SU-DHL-6 (cell line): ENCODE results near the gene ADD1.

Experiments used
- H2AFZ ChIP-seq: fragments of 200-600 bp; sonication (generic); 2 replicates; pipeline ENCODE4 v1.6.1; 2014; ENCODE audit warnings: low read depth, mild to moderate bottlenecking, moderate library complexity, mixed read lengths, antibody characterized with exemption, low read length; ENCODE audit not compliant: severe bottlenecking
- H3F3A ChIP-seq: fragments of 200-600 bp; shearing (Covaris generic); 2 replicates; pipeline ENCODE4 v1.6.0; 2016; ENCODE audit warnings: antibody characterized with exemption, mild to moderate bottlenecking; ENCODE audit not compliant: insufficient read depth
- H3K27ac ChIP-seq: fragments of 200-600 bp; sonication (generic); 2 replicates; pipeline ENCODE4 v1.5.1; 2016; ENCODE audit warnings: low read depth, mild to moderate bottlenecking, low read length, moderate library complexity, mixed read lengths
- H3K27me3 ChIP-seq: fragments of 200-600 bp; sonication (generic), shearing (Covaris generic); 2 replicates; pipeline ENCODE4 v1.6.0; 2014; ENCODE audit warnings: mild to moderate bottlenecking, low read length
- H3K36me3 ChIP-seq: fragments of 200-600 bp; sonication (generic); 2 replicates; pipeline ENCODE4 v1.6.1; 2014; ENCODE audit warnings: mild to moderate bottlenecking, low read length, mixed read lengths
- H3K4me2 ChIP-seq: fragments of 300-600, 200-600 bp; shearing (Covaris generic), sonication (generic); 2 replicates; pipeline ENCODE4 v1.6.0; 2014; ENCODE audit warnings: low read length, low read depth, mild to moderate bottlenecking; ENCODE audit not compliant: poor library complexity, severe bottlenecking
- H3K4me3 ChIP-seq: fragments of 200-600 bp; sonication (generic); 2 replicates; pipeline ENCODE4 v1.5.1; 2014; ENCODE audit warnings: antibody characterized with exemption, low read length, mild to moderate bottlenecking, mixed read lengths; ENCODE audit not compliant: insufficient read depth, poor library complexity, severe bottlenecking
- H3K79me2 ChIP-seq: fragments of 200-600 bp; sonication (generic); 2 replicates; pipeline ENCODE4 v1.6.1; 2014; ENCODE audit warnings: mild to moderate bottlenecking, low read length, moderate library complexity; ENCODE audit not compliant: insufficient read depth
- H3K9ac ChIP-seq: fragments of 200-600 bp; sonication (generic); 2 replicates; pipeline ENCODE4 v1.7.0; 2014; ENCODE audit warnings: mild to moderate bottlenecking, low read length
- H3K9me2 ChIP-seq: fragments of 200-600 bp; sonication (generic); replicated peaks from 2 replicates; pipeline ENCODE4 v1.6.1; 2014; ENCODE audit warnings: low read length; ENCODE audit not compliant: insufficient read depth
- H3K9me3 ChIP-seq: fragments of 200-600 bp; sonication (generic); 2 replicates; pipeline ENCODE4 v1.6.1; 2014; ENCODE audit warnings: low read length, mixed read lengths; ENCODE audit not compliant: insufficient read depth
- H4K20me1 ChIP-seq: fragments of 200-600 bp; sonication (generic); 2 replicates; pipeline ENCODE4 v1.6.1; 2014; ENCODE audit warnings: low read depth, mild to moderate bottlenecking, antibody characterized with exemption, low read length, moderate library complexity, mixed read lengths
- EZH2phosphoT487 ChIP-seq: fragments of 200-600 bp; sonication (generic), shearing (Covaris generic); conservative IDR thresholded peaks from 2 replicates; pipeline ENCODE4 v1.6.1; 2018; ENCODE audit warnings: mild to moderate bottlenecking, antibody characterized with exemption, low read length, moderate library complexity, mixed read lengths
- TF ChIP-seq, protein P1 (sequence below): fragments of 200-600 bp; sonication (generic); IDR thresholded peaks from one replicate; pipeline ENCODE4 v1.5.1; 2017; ENCODE audit warnings: antibody characterized with exemption, mild to moderate bottlenecking, low read length, moderate library complexity; ENCODE audit not compliant: insufficient read depth, poor library complexity, severe bottlenecking

Gene ADD1

DNA sequence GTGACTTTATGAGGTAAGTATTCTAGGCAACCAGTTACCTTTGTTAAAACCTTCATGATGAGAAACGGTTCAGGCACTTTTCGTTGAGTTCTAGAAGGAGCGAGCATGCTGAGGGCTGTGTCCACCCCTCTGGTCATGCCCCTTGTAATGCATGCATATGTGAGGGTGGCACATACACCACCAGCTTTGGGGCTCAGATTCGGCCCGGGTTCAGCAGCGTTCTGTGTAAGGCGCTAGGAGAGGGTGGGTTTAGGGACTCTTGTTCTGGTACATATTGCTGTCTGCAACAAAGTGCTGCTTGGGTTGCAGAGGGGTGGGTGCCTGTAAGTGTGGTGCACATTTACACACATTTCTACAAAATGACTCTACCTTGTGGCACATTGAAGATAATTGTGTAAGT is 65.0 kb downstream of the ADD1 start:
- no peaks in the 10 kb centered on the region for H3K27me3 ChIP-seq
- H3K9me2 ChIP-seq: no peaks in the 10 kb centered on the region
- TF ChIP-seq, protein P1, sequence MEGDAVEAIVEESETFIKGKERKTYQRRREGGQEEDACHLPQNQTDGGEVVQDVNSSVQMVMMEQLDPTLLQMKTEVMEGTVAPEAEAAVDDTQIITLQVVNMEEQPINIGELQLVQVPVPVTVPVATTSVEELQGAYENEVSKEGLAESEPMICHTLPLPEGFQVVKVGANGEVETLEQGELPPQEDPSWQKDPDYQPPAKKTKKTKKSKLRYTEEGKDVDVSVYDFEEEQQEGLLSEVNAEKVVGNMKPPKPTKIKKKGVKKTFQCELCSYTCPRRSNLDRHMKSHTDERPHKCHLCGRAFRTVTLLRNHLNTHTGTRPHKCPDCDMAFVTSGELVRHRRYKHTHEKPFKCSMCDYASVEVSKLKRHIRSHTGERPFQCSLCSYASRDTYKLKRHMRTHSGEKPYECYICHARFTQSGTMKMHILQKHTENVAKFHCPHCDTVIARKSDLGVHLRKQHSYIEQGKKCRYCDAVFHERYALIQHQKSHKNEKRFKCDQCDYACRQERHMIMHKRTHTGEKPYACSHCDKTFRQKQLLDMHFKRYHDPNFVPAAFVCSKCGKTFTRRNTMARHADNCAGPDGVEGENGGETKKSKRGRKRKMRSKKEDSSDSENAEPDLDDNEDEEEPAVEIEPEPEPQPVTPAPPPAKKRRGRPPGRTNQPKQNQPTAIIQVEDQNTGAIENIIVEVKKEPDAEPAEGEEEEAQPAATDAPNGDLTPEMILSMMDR: no peak
- TF ChIP-seq EZH2phosphoT487: no peak
- H3K4me3 ChIP-seq: no peak overlapping the region
- no peaks in the 10 kb centered on the region for H4K20me1 ChIP-seq
- H3K4me2 ChIP-seq: no peak overlapping the region
- no peaks in the 10 kb centered on the region for H3K9me3 ChIP-seq
- no peak overlapping the region for H2AFZ ChIP-seq
- H3K79me2 ChIP-seq: no peaks in the 10 kb centered on the region
- H3K27ac ChIP-seq: no peak overlapping the region
- H3K9ac ChIP-seq: no peak overlapping the region
- H3K36me3 ChIP-seq: no peaks in the 10 kb centered on the region
- no peaks in the 10 kb centered on the region for H3F3A ChIP-seq

DNA sequence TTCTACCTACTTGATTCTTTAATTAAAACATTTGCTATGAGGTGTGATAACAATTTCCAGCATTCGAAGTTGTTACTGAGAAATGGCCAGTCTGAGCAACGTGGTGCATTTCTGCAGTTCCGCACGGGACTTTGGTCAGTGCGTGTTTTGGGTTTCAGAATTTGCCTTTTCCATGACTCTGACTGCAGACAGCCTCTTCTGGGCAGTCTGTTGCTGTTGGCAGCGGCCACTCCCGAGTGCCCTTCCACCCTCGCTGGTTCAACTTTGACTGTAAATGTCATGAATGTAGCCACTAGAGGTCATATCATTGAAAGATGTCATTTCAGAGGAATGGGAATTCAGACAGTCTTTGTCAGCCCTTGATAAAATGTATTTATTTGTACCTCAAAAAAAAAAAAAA is 65.9 kb downstream of the ADD1 start:
- Histone ChIP-seq H3K9ac (no peak overlapping the region), H3K4me2 (no peak overlapping the region), H3K4me3 (no peak overlapping the region), H3F3A (no peaks in the 10 kb centered on the region), H3K9me2 (no peaks in the 10 kb centered on the region), H3K79me2 (no peaks in the 10 kb centered on the region), H3K27me3 (no peaks in the 10 kb centered on the region), H3K9me3 (no peaks in the 10 kb centered on the region), H2AFZ (no peak overlapping the region), H3K27ac (no peak overlapping the region), H3K36me3 (no peaks in the 10 kb centered on the region), H4K20me1 (no peaks in the 10 kb centered on the region)
- no peak for TF ChIP-seq EZH2phosphoT487
- TF ChIP-seq, protein P1: no peak

DNA sequence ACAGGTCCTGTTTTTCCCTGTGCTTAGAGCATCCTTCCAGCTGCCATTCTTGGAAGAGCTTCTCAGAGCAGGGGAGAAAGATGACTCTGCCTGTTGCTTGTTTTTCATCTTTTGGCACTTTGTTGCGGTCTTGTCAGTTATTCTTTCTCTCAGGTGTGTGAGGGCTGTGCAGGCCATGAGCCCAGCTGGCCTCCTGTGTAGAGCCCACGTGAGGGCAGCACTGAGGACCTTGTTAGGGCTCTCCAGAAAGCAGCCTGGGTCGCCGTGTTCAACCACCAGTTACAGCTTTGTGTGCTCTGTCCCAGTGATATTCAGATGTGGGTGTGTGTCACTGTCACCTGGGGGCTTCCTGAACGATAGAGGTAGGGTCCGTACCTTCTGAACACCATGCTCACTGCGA is 66.8 kb downstream of the ADD1 start:
- Histone ChIP-seq H2AFZ (no peak overlapping the region), H4K20me1 (no peaks in the 10 kb centered on the region), H3K27me3 (no peaks in the 10 kb centered on the region), H3K36me3 (no peaks in the 10 kb centered on the region), H3K9me3 (no peaks in the 10 kb centered on the region), H3K9me2 (no peaks in the 10 kb centered on the region), H3K4me3 (no peak overlapping the region), H3K9ac (no peak overlapping the region), H3K27ac (no peak overlapping the region), H3K79me2 (no peaks in the 10 kb centered on the region), H3F3A (no peaks in the 10 kb centered on the region), H3K4me2 (no peak overlapping the region)
- TF ChIP-seq, protein P1: no peak

DNA sequence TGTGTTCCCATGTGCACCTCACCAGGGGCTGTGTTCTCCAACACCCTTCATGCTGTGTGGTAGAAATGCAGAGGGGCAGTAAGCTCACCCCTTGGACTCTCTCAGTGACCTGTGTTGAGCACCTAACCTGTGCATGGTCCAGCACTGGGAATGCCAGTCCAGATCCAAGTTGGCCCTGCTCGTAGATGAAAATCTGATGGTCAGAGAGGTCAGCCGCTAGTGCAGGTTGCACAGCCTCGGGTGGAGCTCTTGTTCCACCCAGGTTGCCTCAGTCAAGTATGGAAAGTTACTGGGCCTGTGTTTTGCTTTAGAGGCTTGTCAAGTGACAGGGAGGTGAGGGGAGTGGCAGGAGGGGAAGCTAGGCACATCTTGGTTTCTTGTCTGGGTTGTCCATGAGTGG is 68.2 kb downstream of the ADD1 start:
- Histone ChIP-seq H3K27me3 (no peaks in the 10 kb centered on the region), H3K36me3 (no peaks in the 10 kb centered on the region), H3K4me2 (no peak overlapping the region), H3K4me3 (no peak overlapping the region), H3K9me3 (no peaks in the 10 kb centered on the region), H3K79me2 (no peaks in the 10 kb centered on the region), H2AFZ (no peak overlapping the region), H4K20me1 (no peaks in the 10 kb centered on the region), H3K9ac (no peak overlapping the region), H3F3A (no peaks in the 10 kb centered on the region), H3K9me2 (no peaks in the 10 kb centered on the region), H3K27ac (no peak overlapping the region)
- TF ChIP-seq EZH2phosphoT487: no peak
- TF ChIP-seq, protein P1: no peak
